ENCODE results near the gene TIAM2.
A peak's percentile ranks its signal among the peaks of the same experiment; 100 is the strongest.
"Not testable (repeated sequence)": the region's sequence is repeated elsewhere in the genome, so short reads cannot be mapped to it uniquely, and the experiment has no call there.

TIAM2 gene

GRCh38 chr6:154995254-154996015 is at the start of gene TIAM2:
Gene TIAM2 (plus strand): TSS chr6:154995315. CDS start chr6:155129224, 133,909 bp downstream.
- DNase-seq (ENCODE audit: low read depth in 3 of 3), result peak in 2 of 3 experiments; percentile 6 to 35

GRCh38 chr6:154950979-154951344 is 44.2 kb upstream of the TIAM2 start:
- DNase-seq (ENCODE audit: low read depth in 3 of 3), result no peak

GRCh38 chr6:154951345-154952200 is 43.5 kb upstream of the TIAM2 start:
- no peak for DNase-seq (ENCODE audit: low read depth in 3 of 3)

DNA sequence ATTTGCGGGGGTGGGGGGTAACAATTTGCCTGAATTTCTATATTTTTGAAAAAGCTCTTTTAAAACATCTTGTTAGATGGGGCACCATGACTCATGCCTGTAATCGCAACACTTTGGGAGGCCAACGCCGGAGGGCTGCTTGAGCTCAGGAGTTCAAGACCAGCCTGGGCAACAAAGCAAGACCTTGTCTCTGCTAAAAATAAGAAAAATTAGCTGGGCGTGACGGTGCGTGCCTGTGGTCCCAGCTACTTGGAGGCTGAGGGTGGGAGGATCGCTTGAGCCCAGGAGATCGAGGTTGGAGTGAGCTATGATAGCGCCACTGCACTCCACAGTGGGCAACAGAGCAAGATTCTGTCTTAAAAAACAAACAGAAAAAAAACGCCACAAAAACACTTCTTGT is 41.5 kb upstream of the TIAM2 start:
- DNase-seq (ENCODE audit: low read depth in 3 of 3), result no peak

DNA sequence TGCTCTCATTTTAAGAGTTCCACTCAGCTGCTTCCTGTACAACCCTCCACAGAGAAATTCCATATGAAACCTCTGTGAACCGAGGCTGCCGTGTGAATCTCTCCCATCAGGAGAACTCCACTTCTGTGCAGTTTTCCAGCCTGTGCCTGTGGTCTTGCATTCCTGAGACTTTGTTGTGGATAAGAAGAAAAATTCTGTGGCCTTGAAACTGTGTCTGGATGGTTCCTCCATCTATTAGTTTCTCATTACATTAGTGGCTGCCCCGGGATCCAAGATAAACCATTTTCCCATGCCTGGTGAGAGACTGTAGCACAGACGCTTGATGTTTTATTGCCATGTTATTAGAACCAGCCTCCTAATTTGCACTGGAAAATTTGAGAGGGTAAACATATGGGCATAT is 40.8 kb upstream of the TIAM2 start:
- DNase-seq (ENCODE audit: low read depth in 3 of 3), result no peak

- no peak for DNase-seq (ENCODE audit: low read depth in 3 of 3)
Measured at GRCh38 chr6:154956771-154957522, 38.2 kb upstream of the TIAM2 start.

DNA sequence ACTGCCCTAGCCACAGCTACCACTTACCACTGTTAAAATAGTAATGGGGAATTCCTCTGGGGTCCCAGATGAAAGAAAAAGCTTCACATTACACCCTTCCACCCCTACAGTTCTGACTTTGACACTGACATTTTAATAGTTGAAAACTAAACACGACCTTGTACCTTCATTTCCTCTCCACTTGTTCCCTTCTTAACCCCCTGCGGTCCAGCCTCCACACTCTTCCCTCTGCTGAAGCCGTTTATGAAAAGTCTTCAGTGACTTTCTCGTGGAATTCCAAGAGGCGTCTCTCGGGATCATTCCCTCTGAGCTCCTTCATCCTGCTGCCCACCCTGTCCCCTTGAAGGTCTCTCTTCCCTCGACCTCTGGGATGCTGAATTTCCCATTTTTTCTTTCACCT is 36.6 kb upstream of the TIAM2 start:
- no peak for DNase-seq (ENCODE audit: low read depth in 3 of 3)

GRCh38 chr6:154960299-154960843 is 34.7 kb upstream of the TIAM2 start:
- no peak for DNase-seq (ENCODE audit: low read depth in 3 of 3)

DNA sequence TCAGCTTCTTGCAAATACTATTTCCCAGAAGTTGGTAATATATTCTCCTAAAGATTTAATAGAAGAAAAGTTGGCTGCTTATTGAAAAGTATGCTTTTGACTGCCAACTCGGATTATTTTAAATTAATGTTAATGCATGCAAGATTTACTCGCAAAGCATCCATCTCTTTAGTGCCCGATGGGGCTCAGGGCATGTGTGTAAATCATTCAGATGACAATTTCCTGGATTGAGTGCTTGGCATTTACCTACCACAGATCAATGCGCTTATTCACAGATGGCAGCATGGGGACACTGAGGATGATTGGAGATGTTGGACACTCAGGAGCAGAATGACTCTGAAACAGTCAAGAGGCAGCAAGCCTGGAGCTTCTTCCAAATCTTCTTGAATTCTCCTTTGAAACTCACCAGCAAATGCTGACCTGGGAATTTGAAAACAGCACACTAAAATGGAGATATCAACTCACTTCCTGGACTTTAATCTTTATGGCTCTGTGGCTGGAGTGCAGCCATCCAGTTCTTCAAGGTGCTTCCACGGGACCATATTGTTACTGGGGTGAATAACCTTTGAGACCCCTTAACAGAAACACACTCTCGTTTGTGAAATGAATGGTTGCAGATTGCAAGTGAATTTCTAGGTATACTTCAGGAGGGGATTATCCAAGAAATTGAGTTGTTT is 34.1 kb upstream of the TIAM2 start:
- no peak for DNase-seq (ENCODE audit: low read depth in 3 of 3)

- DNase-seq (ENCODE audit: low read depth in 3 of 3), result no peak
Measured at GRCh38 chr6:154962753-154963152, 32.4 kb upstream of the TIAM2 start.

DNA sequence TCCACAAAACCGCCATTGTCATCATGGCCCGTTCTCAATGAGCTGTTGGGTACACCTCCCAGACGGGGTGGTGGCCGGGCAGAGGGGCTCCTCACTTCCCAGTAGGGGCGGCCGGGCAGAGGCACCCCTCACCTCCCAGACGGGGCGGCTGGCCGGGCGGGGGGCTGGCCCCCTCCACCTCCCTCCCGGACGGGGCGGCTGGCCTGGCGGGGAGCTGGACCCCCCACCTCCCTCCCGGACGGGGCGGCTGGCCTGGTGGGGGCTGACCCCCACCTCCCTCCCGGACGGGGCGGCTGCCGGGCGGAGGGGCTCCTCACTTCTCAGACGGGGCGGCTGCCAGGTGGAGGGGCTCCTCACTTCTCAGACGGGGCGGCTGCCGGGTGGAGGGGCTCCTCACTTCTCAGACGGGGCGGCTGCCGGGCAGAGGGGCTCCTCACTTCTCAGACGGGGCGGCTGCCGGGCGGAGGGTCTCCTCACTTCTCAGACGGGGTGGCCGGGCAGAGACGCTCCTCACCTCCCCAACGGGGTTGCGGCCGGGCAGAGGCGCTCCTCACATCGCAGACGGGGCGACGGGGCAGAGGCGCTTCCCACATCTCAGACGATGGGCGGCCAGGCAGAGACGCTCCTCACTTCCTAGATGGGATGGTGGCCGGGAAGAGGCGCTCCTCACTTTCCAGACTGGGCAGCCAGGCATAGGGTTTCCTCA is 28.9 kb upstream of the TIAM2 start:
- DNase-seq (ENCODE audit: low read depth in 3 of 3), result not testable (repeated sequence)

- DNase-seq (ENCODE audit: low read depth in 3 of 3), result no peak
Measured at GRCh38 chr6:154969796-154970195, 25.3 kb upstream of the TIAM2 start.

- peak in 1 of 3 experiments; percentile 24 for DNase-seq (ENCODE audit: low read depth in 3 of 3)
Measured at GRCh38 chr6:154974485-154975149, 20.5 kb upstream of the TIAM2 start.

DNA sequence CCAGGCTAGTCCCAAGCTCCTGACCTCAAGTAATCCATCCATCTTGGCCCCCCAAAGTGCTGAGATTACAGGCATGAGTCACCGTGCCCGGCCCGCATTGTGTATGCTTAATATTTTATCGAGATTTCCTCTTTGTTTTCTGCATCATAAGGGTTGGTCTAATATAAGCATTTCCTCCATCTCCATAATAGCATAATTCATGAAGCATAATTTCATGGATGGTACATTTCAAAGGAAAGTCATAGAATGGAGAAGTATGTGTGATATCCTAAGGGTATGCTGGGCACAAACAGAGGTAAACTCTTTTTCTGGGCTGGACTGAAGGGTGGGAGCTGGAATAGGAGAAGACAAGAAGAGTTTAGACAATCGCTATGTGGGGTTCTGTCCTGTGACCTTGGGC is 17.5 kb upstream of the TIAM2 start:
- DNase-seq (ENCODE audit: low read depth in 3 of 3), result no peak

DNA sequence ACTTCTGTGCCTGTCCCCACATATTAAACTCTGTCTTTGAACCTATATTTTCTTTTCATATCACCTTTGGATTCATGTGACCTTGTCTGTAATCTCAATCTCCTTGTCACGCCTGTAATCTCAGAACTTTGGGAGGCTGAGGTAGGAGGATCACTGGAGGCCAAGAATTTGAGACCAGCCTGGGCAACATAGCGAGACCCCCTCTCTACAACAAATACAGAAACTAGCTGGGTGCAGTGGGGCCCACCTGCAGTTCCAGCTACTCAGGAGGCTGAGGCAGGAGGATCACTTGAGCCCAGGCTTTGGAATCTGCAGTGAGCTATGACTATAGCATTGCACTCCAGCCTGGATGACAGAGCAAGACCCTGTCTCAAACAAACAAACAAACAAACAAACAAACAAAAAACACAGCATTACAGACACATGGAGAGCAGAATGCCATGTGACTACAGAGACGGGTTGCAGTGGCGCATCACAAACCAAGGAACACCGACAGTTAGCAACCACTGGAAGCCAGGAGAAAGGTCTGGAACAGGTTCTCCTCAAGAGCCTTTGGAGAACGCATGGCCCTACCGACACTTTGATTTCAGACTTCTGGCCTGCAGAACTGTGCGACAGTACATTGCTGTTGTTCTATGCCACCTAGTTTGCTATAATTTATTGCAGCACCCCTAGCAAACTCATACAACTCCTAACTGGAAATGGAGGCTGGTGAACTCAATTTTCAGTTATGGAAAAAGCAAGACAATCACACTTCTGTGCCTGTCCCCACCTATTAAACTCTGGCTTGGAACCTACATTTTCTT is 14.6 kb upstream of the TIAM2 start:
- DNase-seq (ENCODE audit: low read depth in 3 of 3), result no peak

DNA sequence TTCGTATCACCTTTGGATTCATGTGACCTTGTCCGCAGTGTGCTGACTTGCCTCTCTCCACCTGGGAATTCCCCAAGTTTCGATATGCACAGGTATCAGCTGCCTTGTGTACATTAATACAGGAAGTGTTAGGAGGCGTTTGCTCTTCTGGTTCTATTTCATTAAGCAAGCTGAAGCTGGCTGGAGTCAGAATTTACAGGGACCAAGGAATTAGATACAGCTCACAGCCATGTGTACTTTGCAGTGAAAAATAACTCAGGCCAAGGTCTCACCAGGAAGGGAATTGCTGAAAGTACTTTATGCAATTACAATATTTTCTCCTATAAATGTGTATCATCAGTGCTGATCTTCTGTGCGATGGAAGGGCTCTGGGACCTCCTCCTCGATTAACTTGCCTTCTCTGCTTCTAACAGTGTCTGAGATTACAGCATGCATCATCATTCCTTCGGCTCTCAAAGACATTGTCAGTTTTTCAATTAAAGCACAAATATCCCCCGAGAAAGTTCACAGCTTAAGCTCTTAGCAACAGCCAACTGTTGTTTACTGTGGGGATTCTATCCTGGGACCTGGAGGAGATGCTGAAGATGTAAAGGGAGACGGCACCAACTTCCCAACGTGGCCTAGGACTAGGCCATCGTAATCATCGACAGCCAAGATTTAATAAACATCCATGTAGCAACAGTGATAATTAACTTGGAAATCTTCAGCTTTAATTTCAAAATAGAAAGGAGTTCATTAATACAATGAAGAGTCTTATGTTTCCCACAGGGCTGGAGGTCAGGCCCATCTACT is 13.8 kb upstream of the TIAM2 start:
- no peak for DNase-seq (ENCODE audit: low read depth in 3 of 3)

- DNase-seq (ENCODE audit: low read depth in 3 of 3), result no peak
Measured at GRCh38 chr6:154984146-154984545, 11.0 kb upstream of the TIAM2 start.

DNA sequence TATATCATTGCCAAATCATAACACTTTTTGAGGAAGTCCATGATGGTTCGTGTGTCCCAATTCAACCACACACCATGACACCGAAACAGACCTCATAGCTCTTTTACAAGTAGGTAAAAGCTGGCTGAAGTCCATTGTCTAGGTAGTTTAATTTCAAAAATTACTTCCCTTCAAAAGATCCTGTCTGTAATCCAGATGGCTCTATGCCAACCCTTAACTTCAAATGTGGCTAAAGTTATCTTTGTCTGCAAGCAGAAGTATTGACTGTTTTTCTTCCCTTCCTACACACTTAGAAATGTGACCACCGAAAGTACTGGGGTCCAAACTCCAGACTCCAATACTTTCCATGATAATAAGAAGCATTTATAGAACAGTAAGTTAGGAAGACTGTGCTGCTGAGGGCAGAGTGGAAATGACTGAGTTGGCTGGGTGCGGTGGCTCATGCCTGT is 8.3 kb upstream of the TIAM2 start:
- DNase-seq (ENCODE audit: low read depth in 3 of 3), result no peak
